Right atrium auricular region (tissue), 2 donors: ENCODE results near the gene UBXN6. TPM values are rescaled to one million over a fixed set of nuclear protein-coding genes. Genes with fewer than 3 reads are reported as not detected.

Experiments
- DNase-seq: peaks from one replicate; pipeline ENCODE4 v3.0.0-alpha.2; 2019; ENCODE audit warnings: low spot score
- H3K27ac ChIP-seq, 2 donors: fragments of 200-600 bp; sonication (generic); 1 replicate in 1 of 2; 2 replicates in 1 of 2; pipeline ENCODE4 v1.5.1; 2016 to 2019
- H3K27me3 ChIP-seq, 2 donors: fragments of 200-600 bp; sonication (generic); one replicate each; pipeline versions ENCODE4 v1.5.1 to v1.6.0; 2017 to 2019
- H3K36me3 ChIP-seq: fragments of 200-600 bp; sonication (generic); one replicate; pipeline ENCODE4 v1.5.1; 2016
- H3K4me1 ChIP-seq, 2 donors: fragments of 200-600 bp; sonication (generic); one replicate each; pipeline versions ENCODE4 v1.5.1 to v1.6.0; 2017 to 2019
- H3K4me3 ChIP-seq, 2 donors: fragments of 200-600 bp; sonication (generic); 1 replicate in 1 of 2; 2 replicates in 1 of 2; pipeline ENCODE4 v1.5.1; 2017 to 2019; ENCODE audit warnings: mild to moderate bottlenecking in 1 of 2, moderate library complexity in 1 of 2
- H3K9me3 ChIP-seq, 2 donors: fragments of 200-600 bp; sonication (generic); one replicate each; pipeline ENCODE4 v1.5.1; 2019
- CTCF ChIP-seq, 2 donors: fragments of 200-600 bp; sonication (generic); IDR thresholded peaks; one replicate each; pipeline ENCODE4 v1.5.1; 2019; ENCODE audit warnings: antibody characterized with exemption in 2 of 2
- total RNA-seq, 2 donors: library from RNA; depleted of rRNA; stranded (reverse); fragments of >200 nt; gene quantifications; one replicate each; pipeline ENCODE4 v1.1.0, GENCODE V29; 2016

UBXN6 gene
- total RNA-seq, 2 donors from 2014 or later = 52.8 to 100 TPM

GRCh38 chr19:4504891-4505569 is 47.4 kb upstream of the UBXN6 start:
- H3K27ac ChIP-seq = no peak overlapping the region
- no peak overlapping the region for H3K4me3 ChIP-seq
- TF ChIP-seq CTCF (IDR thresholded peaks at IDR 0.05) = no peak
- DNase-seq = no peak
- peaks cover 82% of the 10 kb centered on the region for H3K36me3 ChIP-seq
- H3K4me1 ChIP-seq = peaks cover 0 to 9% of the 10 kb centered on the region in 2 donors
- H3K9me3 ChIP-seq = no peaks in the 10 kb centered on the region
- H3K27me3 ChIP-seq = no peaks in the 10 kb centered on the region

- no peak for DNase-seq
- peaks cover 90% of the 10 kb centered on the region for H3K36me3 ChIP-seq
- H3K9me3 ChIP-seq = no peaks in the 10 kb centered on the region
- H3K27me3 ChIP-seq = no peaks in the 10 kb centered on the region
- H3K4me1 ChIP-seq = peaks cover 0 to 9% of the 10 kb centered on the region in 2 donors
- H3K27ac ChIP-seq = no peak overlapping the region
- no peak for TF ChIP-seq CTCF (IDR thresholded peaks at IDR 0.05)
- no peak overlapping the region for H3K4me3 ChIP-seq
Measured at GRCh38 chr19:4504297-4504701, 46.7 kb upstream of the UBXN6 start.

GRCh38 chr19:4503825-4504170 is 46.2 kb upstream of the UBXN6 start:
- peaks cover 94% of the 10 kb centered on the region for H3K36me3 ChIP-seq
- no peak for TF ChIP-seq CTCF (IDR thresholded peaks at IDR 0.05)
- H3K27me3 ChIP-seq = no peaks in the 10 kb centered on the region
- H3K4me3 ChIP-seq = no peak overlapping the region
- DNase-seq = no peak
- peaks cover 0 to 9% of the 10 kb centered on the region in 2 donors for H3K4me1 ChIP-seq
- H3K9me3 ChIP-seq = no peaks in the 10 kb centered on the region
- H3K27ac ChIP-seq = no peak overlapping the region

- Histone ChIP-seq H3K4me1 (peaks cover 0 to 9% of the 10 kb centered on the region in 2 donors), H3K9me3 (no peaks in the 10 kb centered on the region), H3K27me3 (no peaks in the 10 kb centered on the region), H3K36me3 (peaks cover 94% of the 10 kb centered on the region), H3K4me3 (no peak overlapping the region), H3K27ac (no peak overlapping the region)
- DNase-seq = no peak
- no peak for TF ChIP-seq CTCF (IDR thresholded peaks at IDR 0.05)
Measured at GRCh38 chr19:4503132-4503824, 45.7 kb upstream of the UBXN6 start.

GRCh38 chr19:4502282-4503131 is 44.9 kb upstream of the UBXN6 start:
- no peak overlapping the region for H3K27ac ChIP-seq
- DNase-seq = no peak

More at GRCh38 chr19:4502282-4503131, 44.9 kb upstream of the UBXN6 start:
- Histone ChIP-seq H3K9me3 (no peaks in the 10 kb centered on the region), H3K4me3 (no peak overlapping the region), H3K4me1 (peaks cover 0 to 9% of the 10 kb centered on the region in 2 donors), H3K27me3 (no peaks in the 10 kb centered on the region), H3K36me3 (peaks cover 94% of the 10 kb centered on the region)
- TF ChIP-seq CTCF (IDR thresholded peaks at IDR 0.05) = no peak
